ENCODE measurements around the gene PANX2.
A peak's percentile ranks its signal among the peaks of the same experiment; 100 is the strongest.
"Not testable (repeated sequence)": the region's sequence is repeated elsewhere in the genome, so short reads cannot be mapped to it uniquely, and the experiment has no call there.

PANX2 gene

GRCh38 chr22:50204998-50205397 lies 34.5 kb downstream of the PANX2 start:
- not testable (repeated sequence) for H3K4ac ChIP-seq (ENCODE audit: low read depth in 1 of 2, low read length in 2 of 2); H3K27me3 ChIP-seq (ENCODE audit: control insufficient read depth in 1 of 2, insufficient read depth in 1 of 2, low read length in 2 of 2); H2BK15ac ChIP-seq (ENCODE audit: low read depth, poor library complexity, severe bottlenecking); DNase-seq; H2AFZ ChIP-seq (ENCODE audit: low read depth, low read length); H3K23ac ChIP-seq (ENCODE audit: low read length in 2 of 2); H3K9ac ChIP-seq (ENCODE audit: low read length); H2BK12ac ChIP-seq (ENCODE audit: low read length in 2 of 2); H4K91ac ChIP-seq (ENCODE audit: low read length); H3K4me2 ChIP-seq (ENCODE audit: low read length, poor library complexity, severe bottlenecking); H3K27ac ChIP-seq (ENCODE audit: low read length, poor library complexity, severe bottlenecking); H3K4me3 ChIP-seq (ENCODE audit: insufficient read depth in 1 of 2, low read depth in 1 of 2, low read length in 2 of 2); H2AK5ac ChIP-seq (ENCODE audit: low read length, severe bottlenecking); H2BK5ac ChIP-seq (ENCODE audit: low read depth, low read length, poor library complexity, severe bottlenecking); H2BK120ac ChIP-seq (ENCODE audit: low read depth, low read length); H3K9me3 ChIP-seq (ENCODE audit: control insufficient read depth, low read length); H4K8ac ChIP-seq (ENCODE audit: low read length); H3K18ac ChIP-seq (ENCODE audit: low read depth in 1 of 2, low read length in 2 of 2); H3K14ac ChIP-seq (ENCODE audit: low read length in 2 of 2)
- peaks cover 33% of the 10 kb centered on the region for H3K79me1 ChIP-seq (replicated peaks; ENCODE audit: low read length, poor library complexity, severe bottlenecking)
- H3K36me3 ChIP-seq (ENCODE audit: control insufficient read depth in 1 of 2, insufficient read depth in 2 of 2, low read depth in 1 of 2, low read length in 2 of 2), result peaks cover 41 to 44% of the 10 kb centered on the region in 2 experiments
- WGBS, result 97% methylated on average over 9 of the region's 9 CpGs
- peaks cover 20% of the 10 kb centered on the region for H3K4me1 ChIP-seq (ENCODE audit: control insufficient read depth, insufficient read depth, low read depth, low read length)

GRCh38 chr22:50205781-50206569 lies 35.4 kb downstream of the PANX2 start:
- H3K4me2 ChIP-seq (ENCODE audit: low read length, poor library complexity, severe bottlenecking), result no peak overlapping the region
- H2BK5ac ChIP-seq (ENCODE audit: low read depth, low read length, poor library complexity, severe bottlenecking), result no peak overlapping the region
- peaks cover 51 to 53% of the 10 kb centered on the region in 2 experiments for H3K36me3 ChIP-seq (ENCODE audit: control insufficient read depth in 1 of 2, insufficient read depth in 2 of 2, low read depth in 1 of 2, low read length in 2 of 2)
- H3K79me1 ChIP-seq (replicated peaks; ENCODE audit: low read length, poor library complexity, severe bottlenecking), result peaks cover 39% of the 10 kb centered on the region
- no peaks in the 10 kb centered on the region for H3K9me3 ChIP-seq (ENCODE audit: control insufficient read depth, low read length)
- no peak overlapping the region for H3K23ac ChIP-seq (ENCODE audit: low read length in 2 of 2)
- no peak overlapping the region for H3K4me3 ChIP-seq (ENCODE audit: insufficient read depth in 1 of 2, low read depth in 1 of 2, low read length in 2 of 2)
- WGBS, result 95% methylated on average over 45 of the region's 45 CpGs
- no peak overlapping the region for H3K4ac ChIP-seq (ENCODE audit: low read depth in 1 of 2, low read length in 2 of 2)
- no peak overlapping the region for H3K27ac ChIP-seq (ENCODE audit: low read length, poor library complexity, severe bottlenecking)
- H3K4me1 ChIP-seq (ENCODE audit: control insufficient read depth, insufficient read depth, low read depth, low read length), result peaks cover 19% of the 10 kb centered on the region
- H3K18ac ChIP-seq (ENCODE audit: low read depth in 1 of 2, low read length in 2 of 2), result no peak overlapping the region
- H3K14ac ChIP-seq (ENCODE audit: low read length in 2 of 2), result peak overlapping the region in 1 of 2 experiments; percentile 12
- H2BK120ac ChIP-seq (ENCODE audit: low read depth, low read length), result no peak overlapping the region
- no peak overlapping the region for H2AFZ ChIP-seq (ENCODE audit: low read depth, low read length)
- H3K27me3 ChIP-seq (ENCODE audit: control insufficient read depth in 1 of 2, insufficient read depth in 1 of 2, low read length in 2 of 2), result no peaks in the 10 kb centered on the region
- H2BK12ac ChIP-seq (ENCODE audit: low read length in 2 of 2), result no peak overlapping the region
- no peak overlapping the region for H2AK5ac ChIP-seq (ENCODE audit: low read length, severe bottlenecking)
- no peak for DNase-seq
- no peak overlapping the region for H2BK15ac ChIP-seq (ENCODE audit: low read depth, poor library complexity, severe bottlenecking)
- peak overlapping the region; percentile 60 for H4K8ac ChIP-seq (ENCODE audit: low read length)
- no peak overlapping the region for H3K9ac ChIP-seq (ENCODE audit: low read length)
- H4K91ac ChIP-seq (ENCODE audit: low read length), result peak overlapping the region; percentile 43

GRCh38 chr22:50206599-50206998 lies 36.1 kb downstream of the PANX2 start:
- no peak overlapping the region for H3K23ac ChIP-seq (ENCODE audit: low read length in 2 of 2)
- H2BK120ac ChIP-seq (ENCODE audit: low read depth, low read length), result no peak overlapping the region
- no peak overlapping the region for H4K8ac ChIP-seq (ENCODE audit: low read length)
- no peak overlapping the region for H3K4me2 ChIP-seq (ENCODE audit: low read length, poor library complexity, severe bottlenecking)
- H3K14ac ChIP-seq (ENCODE audit: low read length in 2 of 2), result peak overlapping the region in 1 of 2 experiments; percentile 12
- no peak overlapping the region for H4K91ac ChIP-seq (ENCODE audit: low read length)
- peaks cover 55 to 59% of the 10 kb centered on the region in 2 experiments for H3K36me3 ChIP-seq (ENCODE audit: control insufficient read depth in 1 of 2, insufficient read depth in 2 of 2, low read depth in 1 of 2, low read length in 2 of 2)
- DNase-seq, result peak; percentile 80
- no peak overlapping the region for H3K4me3 ChIP-seq (ENCODE audit: insufficient read depth in 1 of 2, low read depth in 1 of 2, low read length in 2 of 2)
- 32% methylated on average over 10 of the region's 10 CpGs for WGBS
- no peak overlapping the region for H3K4ac ChIP-seq (ENCODE audit: low read depth in 1 of 2, low read length in 2 of 2)
- H3K9me3 ChIP-seq (ENCODE audit: control insufficient read depth, low read length), result no peaks in the 10 kb centered on the region
- H2BK15ac ChIP-seq (ENCODE audit: low read depth, poor library complexity, severe bottlenecking), result no peak overlapping the region
- H3K9ac ChIP-seq (ENCODE audit: low read length), result no peak overlapping the region
- no peak overlapping the region for H3K27ac ChIP-seq (ENCODE audit: low read length, poor library complexity, severe bottlenecking)
- H2BK12ac ChIP-seq (ENCODE audit: low read length in 2 of 2), result no peak overlapping the region
- no peak overlapping the region for H3K18ac ChIP-seq (ENCODE audit: low read depth in 1 of 2, low read length in 2 of 2)
- no peaks in the 10 kb centered on the region for H3K27me3 ChIP-seq (ENCODE audit: control insufficient read depth in 1 of 2, insufficient read depth in 1 of 2, low read length in 2 of 2)
- H2BK5ac ChIP-seq (ENCODE audit: low read depth, low read length, poor library complexity, severe bottlenecking), result no peak overlapping the region
- H3K4me1 ChIP-seq (ENCODE audit: control insufficient read depth, insufficient read depth, low read depth, low read length), result peaks cover 18% of the 10 kb centered on the region
- H3K79me1 ChIP-seq (replicated peaks; ENCODE audit: low read length, poor library complexity, severe bottlenecking), result peaks cover 39% of the 10 kb centered on the region
- no peak overlapping the region for H2AK5ac ChIP-seq (ENCODE audit: low read length, severe bottlenecking)
- no peak overlapping the region for H2AFZ ChIP-seq (ENCODE audit: low read depth, low read length)

GRCh38 chr22:50207383-50208140 lies 37.0 kb downstream of the PANX2 start:
- no peak overlapping the region for H2BK5ac ChIP-seq (ENCODE audit: low read depth, low read length, poor library complexity, severe bottlenecking)
- no peak overlapping the region for H2BK120ac ChIP-seq (ENCODE audit: low read depth, low read length)
- peaks cover 58 to 67% of the 10 kb centered on the region in 2 experiments for H3K36me3 ChIP-seq (ENCODE audit: control insufficient read depth in 1 of 2, insufficient read depth in 2 of 2, low read depth in 1 of 2, low read length in 2 of 2)
- no peaks in the 10 kb centered on the region for H3K27me3 ChIP-seq (ENCODE audit: control insufficient read depth in 1 of 2, insufficient read depth in 1 of 2, low read length in 2 of 2)
- H2AFZ ChIP-seq (ENCODE audit: low read depth, low read length), result no peak overlapping the region
- H3K4ac ChIP-seq (ENCODE audit: low read depth in 1 of 2, low read length in 2 of 2), result no peak overlapping the region
- no peak overlapping the region for H3K14ac ChIP-seq (ENCODE audit: low read length in 2 of 2)
- peaks cover 11% of the 10 kb centered on the region for H3K4me1 ChIP-seq (ENCODE audit: control insufficient read depth, insufficient read depth, low read depth, low read length)
- no peak overlapping the region for H3K4me3 ChIP-seq (ENCODE audit: insufficient read depth in 1 of 2, low read depth in 1 of 2, low read length in 2 of 2)
- H3K27ac ChIP-seq (ENCODE audit: low read length, poor library complexity, severe bottlenecking), result no peak overlapping the region
- no peaks in the 10 kb centered on the region for H3K9me3 ChIP-seq (ENCODE audit: control insufficient read depth, low read length)
- DNase-seq, result no peak
- no peak overlapping the region for H3K18ac ChIP-seq (ENCODE audit: low read depth in 1 of 2, low read length in 2 of 2)
- no peak overlapping the region for H2AK5ac ChIP-seq (ENCODE audit: low read length, severe bottlenecking)
- H4K8ac ChIP-seq (ENCODE audit: low read length), result no peak overlapping the region
- no peak overlapping the region for H3K9ac ChIP-seq (ENCODE audit: low read length)
- peaks cover 37% of the 10 kb centered on the region for H3K79me1 ChIP-seq (replicated peaks; ENCODE audit: low read length, poor library complexity, severe bottlenecking)
- no peak overlapping the region for H3K4me2 ChIP-seq (ENCODE audit: low read length, poor library complexity, severe bottlenecking)
- no peak overlapping the region for H2BK15ac ChIP-seq (ENCODE audit: low read depth, poor library complexity, severe bottlenecking)
- WGBS, result 82% methylated on average over 23 of the region's 23 CpGs
- no peak overlapping the region for H4K91ac ChIP-seq (ENCODE audit: low read length)
- no peak overlapping the region for H3K23ac ChIP-seq (ENCODE audit: low read length in 2 of 2)
- no peak overlapping the region for H2BK12ac ChIP-seq (ENCODE audit: low read length in 2 of 2)
